Measurements from ENCODE around the gene IL6ST.

- no peak for TF ChIP-seq CTCF (IDR thresholded peaks at IDR 0.05; ENCODE audit: low read depth, low read length, poor library complexity, severe bottlenecking)
- TF ChIP-seq EZH2phosphoT487 (IDR thresholded peaks at IDR 0.05; ENCODE audit: borderline replicate concordance, low read length), result no peak
Measured at GRCh38 chr5:56026863-56027300, 32.1 kb upstream of the IL6ST start.

Measured in DOHH2 (cell line).